Mucosa of stomach (tissue), 1 donor: ENCODE measurements around the gene PTPRK.

Experiments
- H3K27me3 ChIP-seq: one replicate; pipeline ENCODE4 v1.7.0; 2013; ENCODE audit warnings: mild to moderate bottlenecking, low read length; ENCODE audit not compliant: control insufficient read depth, insufficient read depth
- H3K36me3 ChIP-seq: one replicate; pipeline ENCODE4 v1.7.0; 2013; ENCODE audit warnings: low read length; ENCODE audit not compliant: control insufficient read depth, insufficient read depth
- H3K4me1 ChIP-seq: one replicate; pipeline ENCODE4 v1.7.0; 2013; ENCODE audit warnings: mild to moderate bottlenecking, low read length; ENCODE audit not compliant: control insufficient read depth, insufficient read depth
- H3K4me3 ChIP-seq: one replicate; pipeline ENCODE4 v1.7.0; 2013; ENCODE audit warnings: low read length
- H3K9ac ChIP-seq: one replicate; pipeline ENCODE4 v1.7.0; 2013; ENCODE audit warnings: mild to moderate bottlenecking, low read length, moderate library complexity
- H3K9me3 ChIP-seq: one replicate; pipeline ENCODE4 v1.7.0; 2013; ENCODE audit warnings: mild to moderate bottlenecking, low read length, moderate library complexity; ENCODE audit not compliant: control insufficient read depth
- donor health status: Pancreatic carcinoma.

Gene PTPRK

GRCh38 chr6:128395188-128395587, 125.2 kb downstream of the PTPRK start:
- Histone ChIP-seq H3K36me3 (no peaks in the 10 kb centered on the region), H3K9ac (no peak overlapping the region)

GRCh38 chr6:128394167-128394566, 126.2 kb downstream of the PTPRK start:
- no peaks in the 10 kb centered on the region for H3K27me3 ChIP-seq
- no peak overlapping the region for H3K9ac ChIP-seq
- no peak overlapping the region for H3K4me3 ChIP-seq
- H3K9me3 ChIP-seq = no peaks in the 10 kb centered on the region
- no peaks in the 10 kb centered on the region for H3K4me1 ChIP-seq
- H3K36me3 ChIP-seq = no peaks in the 10 kb centered on the region

More at GRCh38 chr6:128395188-128395587, 125.2 kb downstream of the PTPRK start:
- no peaks in the 10 kb centered on the region for H3K27me3 ChIP-seq
- no peak overlapping the region for H3K4me3 ChIP-seq
- H3K9me3 ChIP-seq = no peaks in the 10 kb centered on the region
- no peaks in the 10 kb centered on the region for H3K4me1 ChIP-seq

- Histone ChIP-seq H3K9me3 (no peaks in the 10 kb centered on the region), H3K4me3 (no peak overlapping the region), H3K9ac (no peak overlapping the region)
Measured at GRCh38 chr6:128389820-128390534, 130.4 kb downstream of the PTPRK start.

GRCh38 chr6:128388380-128388779, 132.0 kb downstream of the PTPRK start:
- Histone ChIP-seq H3K36me3 (no peaks in the 10 kb centered on the region), H3K4me1 (no peaks in the 10 kb centered on the region), H3K4me3 (no peak overlapping the region), H3K9me3 (no peaks in the 10 kb centered on the region), H3K9ac (no peak overlapping the region), H3K27me3 (no peaks in the 10 kb centered on the region)

More at GRCh38 chr6:128389820-128390534, 130.4 kb downstream of the PTPRK start:
- Histone ChIP-seq H3K4me1 (no peaks in the 10 kb centered on the region), H3K27me3 (no peaks in the 10 kb centered on the region), H3K36me3 (no peaks in the 10 kb centered on the region)

- no peaks in the 10 kb centered on the region for H3K9me3 ChIP-seq
- no peaks in the 10 kb centered on the region for H3K27me3 ChIP-seq
- no peak overlapping the region for H3K9ac ChIP-seq
- H3K36me3 ChIP-seq = no peaks in the 10 kb centered on the region
- H3K4me1 ChIP-seq = no peaks in the 10 kb centered on the region
- H3K4me3 ChIP-seq = no peak overlapping the region
Measured at GRCh38 chr6:128380891-128381290, 139.5 kb downstream of the PTPRK start.

- H3K4me3 ChIP-seq = no peak overlapping the region
- no peak overlapping the region for H3K9ac ChIP-seq
- H3K36me3 ChIP-seq = no peaks in the 10 kb centered on the region
- no peaks in the 10 kb centered on the region for H3K4me1 ChIP-seq
- no peaks in the 10 kb centered on the region for H3K27me3 ChIP-seq
- H3K9me3 ChIP-seq = no peaks in the 10 kb centered on the region
Measured at GRCh38 chr6:128379577-128379976, 140.8 kb downstream of the PTPRK start.

GRCh38 chr6:128376952-128377503, 143.4 kb downstream of the PTPRK start:
- no peak overlapping the region for H3K4me3 ChIP-seq
- H3K27me3 ChIP-seq = no peaks in the 10 kb centered on the region
- no peaks in the 10 kb centered on the region for H3K4me1 ChIP-seq
- H3K9me3 ChIP-seq = no peaks in the 10 kb centered on the region
- H3K9ac ChIP-seq = no peak overlapping the region
- no peaks in the 10 kb centered on the region for H3K36me3 ChIP-seq

GRCh38 chr6:128371136-128371535, 149.3 kb downstream of the PTPRK start:
- Histone ChIP-seq H3K9me3 (no peaks in the 10 kb centered on the region), H3K9ac (no peak overlapping the region)

GRCh38 chr6:128370072-128370471, 150.3 kb downstream of the PTPRK start:
- H3K9ac ChIP-seq = no peak overlapping the region
- H3K36me3 ChIP-seq = no peaks in the 10 kb centered on the region
- H3K4me3 ChIP-seq = no peak overlapping the region
- H3K9me3 ChIP-seq = no peaks in the 10 kb centered on the region
- peaks cover 30% of the 10 kb centered on the region for H3K4me1 ChIP-seq
- no peaks in the 10 kb centered on the region for H3K27me3 ChIP-seq

More at GRCh38 chr6:128371136-128371535, 149.3 kb downstream of the PTPRK start:
- Histone ChIP-seq H3K4me3 (no peak overlapping the region), H3K27me3 (no peaks in the 10 kb centered on the region), H3K36me3 (no peaks in the 10 kb centered on the region), H3K4me1 (peaks cover 24% of the 10 kb centered on the region)

- Histone ChIP-seq H3K9me3 (no peaks in the 10 kb centered on the region), H3K4me3 (no peak overlapping the region), H3K4me1 (peaks cover 35% of the 10 kb centered on the region), H3K9ac (no peak overlapping the region), H3K27me3 (no peaks in the 10 kb centered on the region), H3K36me3 (no peaks in the 10 kb centered on the region)
Measured at GRCh38 chr6:128368213-128368944, 152.0 kb downstream of the PTPRK start.

GRCh38 chr6:128367437-128367836, 153.0 kb downstream of the PTPRK start:
- no peaks in the 10 kb centered on the region for H3K27me3 ChIP-seq
- no peaks in the 10 kb centered on the region for H3K9me3 ChIP-seq
- H3K36me3 ChIP-seq = no peaks in the 10 kb centered on the region
- H3K9ac ChIP-seq = no peak overlapping the region
- H3K4me1 ChIP-seq = peaks cover 35% of the 10 kb centered on the region
- no peak overlapping the region for H3K4me3 ChIP-seq

- Histone ChIP-seq H3K27me3 (no peaks in the 10 kb centered on the region), H3K4me3 (no peak overlapping the region), H3K4me1 (peaks cover 35% of the 10 kb centered on the region), H3K9ac (no peak overlapping the region), H3K36me3 (no peaks in the 10 kb centered on the region), H3K9me3 (no peaks in the 10 kb centered on the region)
Measured at GRCh38 chr6:128365520-128366160, 154.8 kb downstream of the PTPRK start.
